HUDEP-2 (cell line): ENCODE data around the gene MLKL.
A peak's percentile ranks its signal among the peaks of the same experiment; 100 is the strongest.

Experiments used
- DNase-seq, 76 experiments: peaks; one replicate each; lab custom pipeline; 2025; ENCODE audit not compliant: unreplicated experiment in 76 of 76; lab: John Stamatoyannopoulos, UW

Gene MLKL

GRCh38 chr16:74700438-74701225 lies at the start of gene MLKL:
MLKL (minus strand) TSS chr16:74700862; CDS start chr16:74695757, 5,105 bp downstream.
- peak in 47 of 76 experiments; percentile 6 to 67 (median 30) for DNase-seq

- DNase-seq, result no peak
Measured at GRCh38 chr16:74749291-74750055, 48.8 kb upstream of the MLKL start.

- DNase-seq, result no peak
Measured at GRCh38 chr16:74748616-74749026, 48.0 kb upstream of the MLKL start.

- no peak for DNase-seq
Measured at GRCh38 chr16:74747716-74748615, 47.3 kb upstream of the MLKL start.

- DNase-seq, result no peak
Measured at GRCh38 chr16:74745926-74746325, 45.3 kb upstream of the MLKL start.

GRCh38 chr16:74745109-74745615 lies 44.5 kb upstream of the MLKL start:
- DNase-seq, result no peak

- no peak for DNase-seq
Measured at GRCh38 chr16:74744566-74744965, 43.9 kb upstream of the MLKL start.

- peak in 28 of 76 experiments; percentile 3 to 40 (median 16) for DNase-seq
Measured at GRCh38 chr16:74743668-74744299, 43.1 kb upstream of the MLKL start.

- DNase-seq, result no peak
Measured at GRCh38 chr16:74743045-74743667, 42.5 kb upstream of the MLKL start.

GRCh38 chr16:74742051-74742481 lies 41.4 kb upstream of the MLKL start:
- DNase-seq, result no peak

GRCh38 chr16:74740795-74741304 lies 40.2 kb upstream of the MLKL start:
- no peak for DNase-seq

- no peak for DNase-seq
Measured at GRCh38 chr16:74739275-74739674, 38.6 kb upstream of the MLKL start.

- no peak for DNase-seq
Measured at GRCh38 chr16:74738816-74739215, 38.2 kb upstream of the MLKL start.

- DNase-seq, result no peak
Measured at GRCh38 chr16:74738113-74738541, 37.5 kb upstream of the MLKL start.

GRCh38 chr16:74737521-74737920 lies 36.9 kb upstream of the MLKL start:
- no peak for DNase-seq

- DNase-seq, result no peak
Measured at GRCh38 chr16:74736531-74737157, 36.0 kb upstream of the MLKL start.

GRCh38 chr16:74735554-74735953 lies 34.9 kb upstream of the MLKL start:
- no peak for DNase-seq

- no peak for DNase-seq
Measured at GRCh38 chr16:74735162-74735452, 34.4 kb upstream of the MLKL start.
